B cell (primary cell): ENCODE results near the gene DCHS2. TPM values are rescaled to one million over a fixed set of nuclear protein-coding genes. Genes with fewer than 3 reads are reported as not detected.

Experiments used
- ATAC-seq: fragments of 200-7000 bp; cut with Tn5 transposase; one replicate; pipeline ENCODE4 v1.10.0; 2021; ENCODE audit warnings: low read depth, mild to moderate bottlenecking, moderate number of reproducible peaks, moderate library complexity
- CTCF ChIA-PET: fragments of 350-600 bp; sonication (Branson Sonifier 250); formaldehyde crosslinking; loops from one replicate; lab custom pipeline; 2021; ENCODE audit warnings: antibody characterized with exemption, inconsistent platforms; lab: Charles Lee
- POLR2A ChIA-PET: fragments of 350-600 bp; sonication (Branson Sonifier 250); formaldehyde crosslinking; loops from one replicate; lab custom pipeline; 2021; ENCODE audit warnings: antibody characterized with exemption; lab: Charles Lee
- DNase-seq: peaks from one replicate; pipeline ENCODE4 v3.0.0; 2013
- H2AFZ ChIP-seq: 2 replicates; pipeline ENCODE4 v1.6.1; 2012; ENCODE audit warnings: mild to moderate bottlenecking, low read depth, low read length; ENCODE audit not compliant: insufficient read depth, poor library complexity, severe bottlenecking
- H3K27ac ChIP-seq, 2 donors: 1 replicate in 1 of 2; 2 replicates in 1 of 2; pipeline ENCODE4 v1.5.1; 2012 to 2013; ENCODE audit warnings: low read length in 2 of 2, mild to moderate bottlenecking in 2 of 2, moderate library complexity in 1 of 2
- H3K27me3 ChIP-seq, 4 experiments: fragments of 200-600 bp in 1 of 4; sonication (generic) in 1 of 4; replicated peaks in 1 of 4; 1 replicate in 2 of 4; 2 replicates in 2 of 4; pipeline versions ENCODE4 v1.6.1 to v1.7.0; 2013 to 2016; ENCODE audit warnings: low read length in 3 of 4, mild to moderate bottlenecking in 2 of 4, mixed read lengths in 1 of 4, moderate library complexity in 1 of 4; ENCODE audit not compliant: insufficient read depth in 4 of 4, control insufficient read depth in 3 of 4; ENCODE audit errors: control extremely low read depth in 1 of 4
- H3K36me3 ChIP-seq, 2 experiments: replicated peaks in 1 of 2; 1 replicate in 1 of 2; 2 replicates in 1 of 2; pipeline versions ENCODE4 v1.6.1 to v1.7.1; 2013; ENCODE audit warnings: low read length in 1 of 2; ENCODE audit not compliant: insufficient read depth in 2 of 2, control insufficient read depth in 1 of 2; ENCODE audit errors: control extremely low read depth in 1 of 2, extremely low read depth in 1 of 2
- H3K4me1 ChIP-seq, 2 donors: fragments of 200-600 bp in 1 of 2; sonication (generic) in 1 of 2; 1 replicate in 1 of 2; 2 replicates in 1 of 2; pipeline versions ENCODE4 v1.5.1 to v1.6.1; 2013 to 2017; ENCODE audit warnings: low read length in 2 of 2; ENCODE audit not compliant: control insufficient read depth in 2 of 2, insufficient read depth in 2 of 2
- H3K4me2 ChIP-seq: replicated peaks from 2 replicates; pipeline ENCODE3; 2012; ENCODE audit warnings: mild to moderate bottlenecking, low read depth, low read length; ENCODE audit not compliant: poor library complexity, severe bottlenecking
- H3K4me3 ChIP-seq, 5 experiments: fragments of 200-600 bp in 1 of 5; sonication (generic) in 1 of 5; 1 replicate in 3 of 5; 2 replicates in 2 of 5; pipeline versions ENCODE4 v1.5.1 to v1.7.0; 2011 to 2016; ENCODE audit warnings: low read length in 4 of 5, mild to moderate bottlenecking in 4 of 5, low read depth in 2 of 5, control low read depth in 1 of 5, moderate library complexity in 1 of 5; ENCODE audit not compliant: insufficient read depth in 1 of 5; ENCODE audit errors: control extremely low read depth in 1 of 5, extremely low read depth in 1 of 5
- H3K79me2 ChIP-seq: fragments of 200-600 bp; sonication (generic); one replicate; pipeline ENCODE4 v1.6.0; 2016; ENCODE audit warnings: low read length; ENCODE audit not compliant: control insufficient read depth, insufficient read depth
- H3K9ac ChIP-seq: fragments of 200-600 bp; sonication (generic); 2 replicates; pipeline ENCODE4 v1.6.1; 2017; ENCODE audit warnings: mild to moderate bottlenecking, low read length, moderate library complexity
- H3K9me3 ChIP-seq, 3 donors: one replicate each; pipeline versions ENCODE4 v1.6.1 to v1.7.1; 2013; ENCODE audit warnings: low read length in 2 of 3; ENCODE audit not compliant: control insufficient read depth in 2 of 3, insufficient read depth in 1 of 3; ENCODE audit errors: control extremely low read depth in 1 of 3
- H4K20me1 ChIP-seq: 2 replicates; pipeline ENCODE4 v1.6.0; 2012; ENCODE audit warnings: mild to moderate bottlenecking, low read length; ENCODE audit not compliant: insufficient read depth, control insufficient read depth, poor library complexity, severe bottlenecking
- H3K27ac Mint-ChIP-seq: one replicate; pipeline ENCODE4 v1.8.0; 2021; ENCODE audit warnings: mixed read lengths
- H3K27me3 Mint-ChIP-seq: one replicate; pipeline ENCODE4 v1.8.0; 2021; ENCODE audit warnings: mixed read lengths
- H3K4me1 Mint-ChIP-seq: one replicate; pipeline ENCODE4 v1.8.0; 2021; ENCODE audit warnings: mixed read lengths
- H3K4me3 Mint-ChIP-seq: one replicate; pipeline ENCODE4 v1.8.0; 2021; ENCODE audit warnings: mixed read lengths
- H3K9me3 Mint-ChIP-seq: one replicate; pipeline ENCODE4 v1.8.0; 2022; ENCODE audit warnings: mixed read lengths; ENCODE audit not compliant: insufficient read depth
- CTCF ChIP-seq: fragments of 200-600 bp; IDR thresholded peaks from one replicate; pipeline ENCODE4 v1.8.0; 2022; ENCODE audit warnings: antibody characterized with exemption, mild to moderate bottlenecking
- EZH2 ChIP-seq: IDR thresholded peaks from 2 replicates; pipeline ENCODE4 v1.6.1; 2012; ENCODE audit warnings: borderline replicate concordance, low read depth, mild to moderate bottlenecking, moderate library complexity, low read length; ENCODE audit not compliant: insufficient read depth, poor library complexity, severe bottlenecking
- WGBS: methylation state at CpG from one replicate; pipeline ENCODE4 v1.1.5; 2013; ENCODE audit warnings: missing lambda C conversion rate; ENCODE audit not compliant: insufficient coverage; 5-methylcytosine and 5-hydroxymethylcytosine counted together
- intact Hi-C: fragments of 100-400 bp; cut with micrococcal nuclease; formaldehyde crosslinking; loops from one replicate; pipeline ENCODE4 v1.10.0; 2022
- polyA plus RNA-seq: library from polyadenylated mRNA; depleted of rRNA; stranded (reverse); fragments of >200 nt; gene quantifications from 2 replicates; pipeline ENCODE4 v1.2.3, GENCODE V29; 2012
- total RNA-seq, 2 donors: library from RNA; stranded (reverse); fragments of 120-200 nt in 1 of 2; gene quantifications; 1 replicate in 1 of 2; 2 replicates in 1 of 2; pipeline versions ENCODE4 v1.2.3 to v1.2.4, GENCODE V29; 2013 to 2022

DCHS2 gene
- total and polyA plus RNA-seq, 2 donors (not counting 1 experiment from before 2014, with no cell fraction given), result 0.02 to 0.06 TPM

GRCh38 chr4:154254999-154255398 is 236.6 kb downstream of the DCHS2 start:
- H3K27ac Mint-ChIP-seq, result no peak overlapping the region
- DNase-seq (no peak), ATAC-seq (no peak)
- TF ChIP-seq CTCF, result no peak
- no peak for TF ChIP-seq EZH2
- ChIA-PET CTCF (no interaction called here), POLR2A (no interaction called here)
- no peaks in the 10 kb centered on the region for H3K27me3 ChIP-seq
- H3K9ac ChIP-seq, result no peak overlapping the region
- no peaks in the 10 kb centered on the region for H3K27me3 Mint-ChIP-seq
- intact Hi-C loops, result no loop called here
- H3K4me3 Mint-ChIP-seq, result no peak overlapping the region
- no peaks in the 10 kb centered on the region for H3K36me3 ChIP-seq
- H3K4me2 ChIP-seq, result no peak overlapping the region
- no peaks in the 10 kb centered on the region for H3K9me3 Mint-ChIP-seq
- no peaks in the 10 kb centered on the region for H3K9me3 ChIP-seq
- H3K4me3 ChIP-seq, result no peak overlapping the region
- no peaks in the 10 kb centered on the region for H3K4me1 ChIP-seq
- H2AFZ ChIP-seq, result no peak overlapping the region
- H4K20me1 ChIP-seq, result no peaks in the 10 kb centered on the region
- H3K4me1 Mint-ChIP-seq, result no peaks in the 10 kb centered on the region
- H3K79me2 ChIP-seq, result no peaks in the 10 kb centered on the region
- WGBS, result 29% methylated on average over 3 of the region's 4 CpGs
- H3K27ac ChIP-seq, result no peak overlapping the region

- no peak overlapping the region for H3K9ac ChIP-seq
- intact Hi-C loops, result no loop called here
- H3K9me3 ChIP-seq, result no peaks in the 10 kb centered on the region
- Mint-ChIP-seq H3K9me3 (no peaks in the 10 kb centered on the region), H3K27ac (no peak overlapping the region), H3K27me3 (peaks cover 13% of the 10 kb centered on the region), H3K4me1 (no peaks in the 10 kb centered on the region), H3K4me3 (no peak overlapping the region)
- no peak overlapping the region for H3K4me2 ChIP-seq
- no peak overlapping the region for H2AFZ ChIP-seq
- no peak for DNase-seq
- ChIA-PET CTCF (no interaction called here), POLR2A (no interaction called here)
- H4K20me1 ChIP-seq, result no peaks in the 10 kb centered on the region
- H3K36me3 ChIP-seq, result no peaks in the 10 kb centered on the region
- H3K4me1 ChIP-seq, result no peaks in the 10 kb centered on the region
- no peak for TF ChIP-seq CTCF
- TF ChIP-seq EZH2, result no peak
- peaks cover 0 to 3% (median 0%) of the 10 kb centered on the region in 4 experiments for H3K27me3 ChIP-seq
- ATAC-seq, result no peak
- H3K4me3 ChIP-seq, result no peak overlapping the region
- H3K27ac ChIP-seq, result no peak overlapping the region
- 87% methylated on average over 4 of the region's 4 CpGs for WGBS
- H3K79me2 ChIP-seq, result no peaks in the 10 kb centered on the region
Measured at GRCh38 chr4:154234576-154234975, 257.0 kb downstream of the DCHS2 start.
